HepG2 (cell line): Measurements from ENCODE around the gene PXK. TPM values are rescaled to one million over a fixed set of nuclear protein-coding genes. Genes with fewer than 3 reads are reported as not detected.

ENCODE experiments used
- BCL6 ChIP-seq: IDR thresholded peaks from 2 replicates; pipeline ENCODE4 v1.6.1; 2016; ENCODE audit warnings: missing genetic modification reagents, missing compliant biosample characterization
- EZH2 ChIP-seq: conservative IDR thresholded peaks from 2 replicates; pipeline ENCODE4 v1.6.1; 2012; ENCODE audit warnings: mild to moderate bottlenecking, low read depth, low read length, moderate library complexity
- GFI1 ChIP-seq: sonication (generic); formaldehyde crosslinking; IDR thresholded peaks from 2 replicates; pipeline ENCODE4 v1.5.0; 2020; ENCODE audit warnings: missing genetic modification reagents, mild to moderate bottlenecking, borderline replicate concordance
- NRL ChIP-seq: sonication (generic); formaldehyde crosslinking; IDR thresholded peaks from 2 replicates; pipeline ENCODE4 v1.5.0; 2020; ENCODE audit warnings: missing genetic modification reagents, mild to moderate bottlenecking, moderate library complexity, borderline replicate concordance
- SATB2 ChIP-seq: sonication (generic); formaldehyde crosslinking; IDR thresholded peaks from 2 replicates; pipeline ENCODE4 v1.5.0; 2020; ENCODE audit warnings: missing genetic modification reagents
- SMAD1 ChIP-seq: sonication (generic); formaldehyde crosslinking; IDR thresholded peaks from 2 replicates; pipeline ENCODE4 v1.4.0; 2020; ENCODE audit warnings: missing genetic modification reagents, low read depth, mild to moderate bottlenecking, borderline replicate concordance
- SP2 ChIP-seq: sonication (generic); formaldehyde crosslinking; IDR thresholded peaks from 2 replicates; pipeline ENCODE4 v1.5.1; 2020; ENCODE audit warnings: mild to moderate bottlenecking, missing genetic modification reagents
- ZC3H13 ChIP-seq: sonication (generic); formaldehyde crosslinking; IDR thresholded peaks from 2 replicates; pipeline ENCODE4 v1.8.1; 2023; ENCODE audit warnings: mild to moderate bottlenecking, missing genetic modification reagents, moderate library complexity
- ZKSCAN8 ChIP-seq: IDR thresholded peaks from 2 replicates; pipeline ENCODE4 v1.6.1; 2016; ENCODE audit warnings: borderline replicate concordance, missing genetic modification reagents, missing compliant biosample characterization
- ZNF232 ChIP-seq: sonication (generic); formaldehyde crosslinking; IDR thresholded peaks from 2 replicates; pipeline ENCODE4 v1.4.0; 2020; ENCODE audit warnings: missing genetic modification reagents, borderline replicate concordance
- ZNF30 ChIP-seq: sonication (generic); formaldehyde crosslinking; IDR thresholded peaks from 2 replicates; pipeline ENCODE4 v1.5.0; 2020; ENCODE audit warnings: mild to moderate bottlenecking, missing genetic modification reagents
- ZNF382 ChIP-seq: sonication (generic); formaldehyde crosslinking; IDR thresholded peaks from 2 replicates; pipeline ENCODE4 v1.5.0; 2020; ENCODE audit warnings: missing genetic modification reagents, mild to moderate bottlenecking, borderline replicate concordance
- ZNF589 ChIP-seq: sonication (generic); formaldehyde crosslinking; conservative IDR thresholded peaks from 2 replicates; pipeline ENCODE4 v1.8.0; 2022; ENCODE audit warnings: mild to moderate bottlenecking, moderate library complexity, missing genetic modification reagents
- ZNF678 ChIP-seq: sonication (generic); formaldehyde crosslinking; IDR thresholded peaks from 2 replicates; pipeline ENCODE4 v1.4.0; 2020; ENCODE audit warnings: mild to moderate bottlenecking, missing genetic modification reagents
- polyA plus RNA-seq, 8 experiments: library from polyadenylated mRNA; depleted of rRNA in 3 of 8; stranded (reverse) in 7 of 8; unstranded in 1 of 8; fragments of >200 nt; fragmentation: Illumina TruSeq in 4 of 8; extraction: Trizol in 4 of 8; gene quantifications; 2 replicates each; pipeline versions ENCODE4 v1.2.1 to v1.2.3, GENCODE V29; 2011 to 2016; ENCODE audit warnings: low read depth in 4 of 8, missing spikeins in 1 of 8, mixed read lengths in 1 of 8; ENCODE audit not compliant: insufficient read depth in 1 of 8
- total RNA-seq, 5 experiments: library from RNA; depleted of rRNA; stranded (reverse); fragments of >200 nt; fragmentation: Illumina TruSeq; extraction: Trizol; gene quantifications; 2 replicates each; pipeline ENCODE4 v1.2.3, GENCODE V29; 2016; ENCODE audit warnings: low read depth in 1 of 5
- TF ChIP-seq, protein P1 (sequence below): sonication (generic); formaldehyde crosslinking; IDR thresholded peaks from 2 replicates; pipeline ENCODE4 v1.8.1; 2023; ENCODE audit warnings: mild to moderate bottlenecking, missing genetic modification reagents
- TF ChIP-seq, protein P2 (sequence below): sonication (generic); formaldehyde crosslinking; IDR thresholded peaks from 2 replicates; pipeline ENCODE4 v1.4.0; 2020; ENCODE audit warnings: missing genetic modification reagents

Gene PXK
- total and polyA plus RNA-seq, 2 of the 13 experiments (the other 11 are each of a cell fraction or from before 2014, with no cell fraction given) = 6.4 to 18.6 TPM

DNA sequence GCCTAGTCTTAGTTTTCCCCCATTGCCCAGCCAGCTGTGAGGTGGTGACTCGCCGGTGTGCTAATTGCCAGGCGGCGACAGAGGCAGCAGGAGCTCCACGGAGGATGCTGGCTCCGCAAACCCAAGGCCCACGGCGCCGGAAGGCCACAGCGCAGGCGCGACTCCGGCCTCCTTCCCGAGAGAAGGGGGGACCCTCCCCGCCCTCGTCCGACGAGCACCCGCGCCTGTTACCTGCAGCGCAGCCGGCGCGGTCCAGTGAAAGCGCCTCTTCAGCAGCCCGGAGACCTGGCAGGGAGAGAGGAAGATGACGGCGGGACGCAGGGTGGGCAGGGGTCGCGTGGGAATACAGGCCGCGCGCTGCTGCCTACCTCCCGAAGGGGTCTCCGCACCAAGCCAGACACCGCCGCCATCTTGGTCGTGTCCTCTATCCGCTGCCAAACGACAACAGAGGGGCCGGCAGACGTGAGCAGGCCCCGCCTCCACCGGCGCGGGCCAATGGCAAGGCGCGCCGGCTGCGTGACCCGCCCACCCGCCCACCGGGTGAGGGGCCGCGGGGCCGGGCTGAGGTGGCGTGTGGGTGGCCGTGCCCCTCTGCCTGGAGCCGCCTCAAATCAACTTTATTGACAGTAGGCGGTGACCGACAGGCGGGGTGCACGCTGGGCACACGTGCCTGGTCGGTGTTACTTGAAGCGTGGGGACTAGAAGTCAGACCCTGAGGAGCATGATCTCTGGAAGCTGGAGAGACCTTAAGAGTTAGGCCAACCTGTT is 100.9 kb downstream of the PXK start, which contains the start of gene PDHB (continued):
- TF ChIP-seq GFI1 (CRISPR knock-in tag) (peak; percentile 72; the same call in 1 of the 2 replicates), ZNF30 (CRISPR knock-in tag) (0 out of 2 replicates have a peak, but pooled peaks have one; percentile 9), ZNF589 (CRISPR knock-in tag) (peak; percentile 82; the same call in 1 of the 2 replicates), ZNF678 (CRISPR knock-in tag) (peak; percentile 87; the same call in 1 of the 2 replicates), SMAD1 (0 out of 2 replicates have a peak, but pooled peaks have one; percentile 64), ZKSCAN8 (CRISPR knock-in tag) (peak; percentile 67; the same call in 1 of the 2 replicates), ZNF382 (CRISPR knock-in tag) (no peak), SP2 (peak; percentile 58), EZH2 (no peak), ZC3H13 (CRISPR knock-in tag) (peak; percentile 46; the same call in 1 of the 2 replicates), NRL (peak; percentile 92), ZNF232 (CRISPR knock-in tag) (peak; percentile 95; the same call in 1 of the 2 replicates), SATB2 (peak; percentile 93; the same call in 1 of the 2 replicates), BCL6 (CRISPR knock-in tag) (peak; percentile 58)
- TF ChIP-seq, protein P1, sequence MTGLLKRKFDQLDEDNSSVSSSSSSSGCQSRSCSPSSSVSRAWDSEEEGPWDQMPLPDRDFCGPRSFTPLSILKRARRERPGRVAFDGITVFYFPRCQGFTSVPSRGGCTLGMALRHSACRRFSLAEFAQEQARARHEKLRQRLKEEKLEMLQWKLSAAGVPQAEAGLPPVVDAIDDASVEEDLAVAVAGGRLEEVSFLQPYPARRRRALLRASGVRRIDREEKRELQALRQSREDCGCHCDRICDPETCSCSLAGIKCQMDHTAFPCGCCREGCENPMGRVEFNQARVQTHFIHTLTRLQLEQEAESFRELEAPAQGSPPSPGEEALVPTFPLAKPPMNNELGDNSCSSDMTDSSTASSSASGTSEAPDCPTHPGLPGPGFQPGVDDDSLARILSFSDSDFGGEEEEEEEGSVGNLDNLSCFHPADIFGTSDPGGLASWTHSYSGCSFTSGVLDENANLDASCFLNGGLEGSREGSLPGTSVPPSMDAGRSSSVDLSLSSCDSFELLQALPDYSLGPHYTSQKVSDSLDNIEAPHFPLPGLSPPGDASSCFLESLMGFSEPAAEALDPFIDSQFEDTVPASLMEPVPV (CRISPR knock-in tag) = peak; percentile 94
- TF ChIP-seq, protein P2, sequence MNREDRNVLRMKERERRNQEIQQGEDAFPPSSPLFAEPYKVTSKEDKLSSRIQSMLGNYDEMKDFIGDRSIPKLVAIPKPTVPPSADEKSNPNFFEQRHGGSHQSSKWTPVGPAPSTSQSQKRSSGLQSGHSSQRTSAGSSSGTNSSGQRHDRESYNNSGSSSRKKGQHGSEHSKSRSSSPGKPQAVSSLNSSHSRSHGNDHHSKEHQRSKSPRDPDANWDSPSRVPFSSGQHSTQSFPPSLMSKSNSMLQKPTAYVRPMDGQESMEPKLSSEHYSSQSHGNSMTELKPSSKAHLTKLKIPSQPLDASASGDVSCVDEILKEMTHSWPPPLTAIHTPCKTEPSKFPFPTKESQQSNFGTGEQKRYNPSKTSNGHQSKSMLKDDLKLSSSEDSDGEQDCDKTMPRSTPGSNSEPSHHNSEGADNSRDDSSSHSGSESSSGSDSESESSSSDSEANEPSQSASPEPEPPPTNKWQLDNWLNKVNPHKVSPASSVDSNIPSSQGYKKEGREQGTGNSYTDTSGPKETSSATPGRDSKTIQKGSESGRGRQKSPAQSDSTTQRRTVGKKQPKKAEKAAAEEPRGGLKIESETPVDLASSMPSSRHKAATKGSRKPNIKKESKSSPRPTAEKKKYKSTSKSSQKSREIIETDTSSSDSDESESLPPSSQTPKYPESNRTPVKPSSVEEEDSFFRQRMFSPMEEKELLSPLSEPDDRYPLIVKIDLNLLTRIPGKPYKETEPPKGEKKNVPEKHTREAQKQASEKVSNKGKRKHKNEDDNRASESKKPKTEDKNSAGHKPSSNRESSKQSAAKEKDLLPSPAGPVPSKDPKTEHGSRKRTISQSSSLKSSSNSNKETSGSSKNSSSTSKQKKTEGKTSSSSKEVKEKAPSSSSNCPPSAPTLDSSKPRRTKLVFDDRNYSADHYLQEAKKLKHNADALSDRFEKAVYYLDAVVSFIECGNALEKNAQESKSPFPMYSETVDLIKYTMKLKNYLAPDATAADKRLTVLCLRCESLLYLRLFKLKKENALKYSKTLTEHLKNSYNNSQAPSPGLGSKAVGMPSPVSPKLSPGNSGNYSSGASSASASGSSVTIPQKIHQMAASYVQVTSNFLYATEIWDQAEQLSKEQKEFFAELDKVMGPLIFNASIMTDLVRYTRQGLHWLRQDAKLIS (CRISPR knock-in tag) = no peak
